Measurements from ENCODE around the gene ANGPTL7. TPM values are rescaled to one million over a fixed set of nuclear protein-coding genes. Genes with fewer than 3 reads are reported as not detected.

ANGPTL7 gene
- total and polyA plus RNA-seq, 2 donors (not counting 1 experiment from before 2014, with no cell fraction given), result 0.34 to 1.5 TPM

DNA sequence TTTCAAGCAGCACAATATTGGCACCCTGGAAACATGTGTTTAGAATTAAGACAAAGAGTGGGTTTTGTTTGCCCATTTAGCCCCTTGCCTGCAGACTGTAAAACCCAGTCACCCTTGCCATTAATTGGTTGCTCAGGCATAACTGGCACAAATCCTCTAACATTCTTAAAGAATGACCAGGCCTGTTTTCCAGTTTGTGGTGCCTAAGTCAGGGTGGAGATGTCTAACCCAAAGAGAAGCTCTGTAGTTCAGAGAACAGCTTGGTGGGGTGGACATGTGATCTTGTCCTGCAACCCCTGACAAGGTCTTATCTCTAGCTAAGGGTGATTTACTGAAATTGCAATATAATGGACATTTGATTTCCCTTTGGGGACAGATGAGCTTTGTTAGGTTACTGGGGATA is 8.8 kb upstream of the ANGPTL7 start:
- peaks cover 15% of the 10 kb centered on the region for H3K4me1 ChIP-seq (ENCODE audit: control insufficient read depth, extremely low read depth, insufficient read depth, low read length)
- no peaks in the 10 kb centered on the region for H3K9me3 ChIP-seq (ENCODE audit: control insufficient read depth, insufficient read depth, low read depth, low read length)
- H3K4me3 ChIP-seq (replicated peaks in 1 of 4; ENCODE audit: control extremely low read depth in 1 of 4, insufficient read depth in 1 of 4, low read depth in 3 of 4, low read length in 4 of 4), result no peak overlapping the region
- H3K27me3 ChIP-seq (ENCODE audit: control insufficient read depth, insufficient read depth, low read length), result no peaks in the 10 kb centered on the region
- no peak overlapping the region for H3K27ac ChIP-seq (ENCODE audit: insufficient read depth, low read length)
- TF ChIP-seq, protein P1, sequence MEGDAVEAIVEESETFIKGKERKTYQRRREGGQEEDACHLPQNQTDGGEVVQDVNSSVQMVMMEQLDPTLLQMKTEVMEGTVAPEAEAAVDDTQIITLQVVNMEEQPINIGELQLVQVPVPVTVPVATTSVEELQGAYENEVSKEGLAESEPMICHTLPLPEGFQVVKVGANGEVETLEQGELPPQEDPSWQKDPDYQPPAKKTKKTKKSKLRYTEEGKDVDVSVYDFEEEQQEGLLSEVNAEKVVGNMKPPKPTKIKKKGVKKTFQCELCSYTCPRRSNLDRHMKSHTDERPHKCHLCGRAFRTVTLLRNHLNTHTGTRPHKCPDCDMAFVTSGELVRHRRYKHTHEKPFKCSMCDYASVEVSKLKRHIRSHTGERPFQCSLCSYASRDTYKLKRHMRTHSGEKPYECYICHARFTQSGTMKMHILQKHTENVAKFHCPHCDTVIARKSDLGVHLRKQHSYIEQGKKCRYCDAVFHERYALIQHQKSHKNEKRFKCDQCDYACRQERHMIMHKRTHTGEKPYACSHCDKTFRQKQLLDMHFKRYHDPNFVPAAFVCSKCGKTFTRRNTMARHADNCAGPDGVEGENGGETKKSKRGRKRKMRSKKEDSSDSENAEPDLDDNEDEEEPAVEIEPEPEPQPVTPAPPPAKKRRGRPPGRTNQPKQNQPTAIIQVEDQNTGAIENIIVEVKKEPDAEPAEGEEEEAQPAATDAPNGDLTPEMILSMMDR (conservative IDR thresholded peaks at IDR 0.05 in 1 of 2, IDR thresholded peaks at IDR 0.05 in 1 of 2; ENCODE audit: low read depth in 1 of 2, low read length in 2 of 2), result no peak
- no peak for TF ChIP-seq EZH2 (IDR thresholded peaks at IDR 0.05; ENCODE audit: low read length, missing control alignments)
- H3K79me2 ChIP-seq (ENCODE audit: control insufficient read depth, insufficient read depth, low read length), result no peaks in the 10 kb centered on the region
- no peaks in the 10 kb centered on the region for H3K36me3 ChIP-seq (ENCODE audit: control insufficient read depth, insufficient read depth, low read length)
- H3K9ac ChIP-seq (ENCODE audit: insufficient read depth, low read length), result no peak overlapping the region
- no peaks in the 10 kb centered on the region for H4K20me1 ChIP-seq (ENCODE audit: control insufficient read depth, extremely low read depth, insufficient read depth, low read length)
- DNase-seq (ENCODE audit: low read depth in 2 of 2), result peak; percentile 67 to 83
- no peak overlapping the region for H2AFZ ChIP-seq (ENCODE audit: low read length)
- no peak overlapping the region for H3K4me2 ChIP-seq (ENCODE audit: extremely low read depth, insufficient read depth, low read length)

DNA sequence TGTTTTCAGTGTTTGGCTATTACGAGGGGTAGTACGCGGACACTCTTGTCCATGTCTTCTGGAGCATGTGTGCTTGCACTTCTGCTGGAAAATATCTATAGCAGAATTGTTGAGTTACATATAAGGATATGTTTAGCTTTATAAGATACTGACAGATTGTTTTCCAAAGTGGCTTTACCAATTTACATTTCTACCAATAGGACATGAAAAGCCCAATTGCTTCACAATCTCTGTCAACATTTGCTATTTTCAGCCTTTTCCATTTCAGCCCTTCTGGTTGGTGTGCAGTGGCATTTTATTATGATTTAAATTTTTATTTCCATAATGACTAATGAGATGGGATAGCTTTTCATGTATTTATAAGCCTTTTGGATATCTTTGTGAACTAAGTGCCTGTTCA is 6.3 kb upstream of the ANGPTL7 start:
- no peak overlapping the region for H3K4me2 ChIP-seq (ENCODE audit: extremely low read depth, insufficient read depth, low read length)
- no peak overlapping the region for H3K9ac ChIP-seq (ENCODE audit: insufficient read depth, low read length)
- H3K27ac ChIP-seq (ENCODE audit: insufficient read depth, low read length), result no peak overlapping the region
- H3K9me3 ChIP-seq (ENCODE audit: control insufficient read depth, insufficient read depth, low read depth, low read length), result no peaks in the 10 kb centered on the region
- DNase-seq (ENCODE audit: low read depth in 2 of 2), result no peak
- H3K79me2 ChIP-seq (ENCODE audit: control insufficient read depth, insufficient read depth, low read length), result no peaks in the 10 kb centered on the region
- no peaks in the 10 kb centered on the region for H4K20me1 ChIP-seq (ENCODE audit: control insufficient read depth, extremely low read depth, insufficient read depth, low read length)
- no peak overlapping the region for H3K4me3 ChIP-seq (replicated peaks in 1 of 4; ENCODE audit: control extremely low read depth in 1 of 4, insufficient read depth in 1 of 4, low read depth in 3 of 4, low read length in 4 of 4)
- TF ChIP-seq, protein P1 (conservative IDR thresholded peaks at IDR 0.05 in 1 of 2, IDR thresholded peaks at IDR 0.05 in 1 of 2; ENCODE audit: low read depth in 1 of 2, low read length in 2 of 2), result no peak
- TF ChIP-seq EZH2 (IDR thresholded peaks at IDR 0.05; ENCODE audit: low read length, missing control alignments), result no peak
- H3K36me3 ChIP-seq (ENCODE audit: control insufficient read depth, insufficient read depth, low read length), result peaks cover 1% of the 10 kb centered on the region
- no peak overlapping the region for H2AFZ ChIP-seq (ENCODE audit: low read length)
- H3K4me1 ChIP-seq (ENCODE audit: control insufficient read depth, extremely low read depth, insufficient read depth, low read length), result peaks cover 11% of the 10 kb centered on the region
- no peaks in the 10 kb centered on the region for H3K27me3 ChIP-seq (ENCODE audit: control insufficient read depth, insufficient read depth, low read length)

DNA sequence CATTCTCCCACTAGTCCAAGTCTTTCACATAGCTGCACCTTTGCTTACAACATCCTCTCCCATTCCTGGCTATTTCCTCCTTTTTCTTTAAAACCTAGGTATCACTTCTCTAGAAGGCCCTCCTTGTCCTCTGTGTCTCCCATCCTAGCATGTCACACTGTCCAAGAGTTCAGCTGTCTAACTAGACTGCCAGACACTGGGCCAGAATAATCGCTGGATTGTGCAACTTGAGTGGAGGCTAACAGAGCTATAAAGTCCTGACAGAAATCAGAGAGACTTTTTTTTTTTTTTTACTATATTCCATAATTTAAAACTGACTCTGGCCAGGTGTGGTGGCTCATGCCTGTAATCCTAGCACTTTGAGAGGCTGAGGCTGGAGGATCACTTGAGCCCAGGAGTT is 4.2 kb upstream of the ANGPTL7 start:
- Histone ChIP-seq H3K4me2 (ENCODE audit: extremely low read depth, insufficient read depth, low read length) (no peak overlapping the region), H3K4me1 (ENCODE audit: control insufficient read depth, extremely low read depth, insufficient read depth, low read length) (no peaks in the 10 kb centered on the region), H3K27ac (ENCODE audit: insufficient read depth, low read length) (no peak overlapping the region), H3K36me3 (ENCODE audit: control insufficient read depth, insufficient read depth, low read length) (peaks cover 4% of the 10 kb centered on the region), H3K79me2 (ENCODE audit: control insufficient read depth, insufficient read depth, low read length) (no peaks in the 10 kb centered on the region), H4K20me1 (ENCODE audit: control insufficient read depth, extremely low read depth, insufficient read depth, low read length) (no peaks in the 10 kb centered on the region), H3K9ac (ENCODE audit: insufficient read depth, low read length) (no peak overlapping the region), H2AFZ (ENCODE audit: low read length) (no peak overlapping the region), H3K4me3 (replicated peaks in 1 of 4; ENCODE audit: control extremely low read depth in 1 of 4, insufficient read depth in 1 of 4, low read depth in 3 of 4, low read length in 4 of 4) (no peak overlapping the region), H3K9me3 (ENCODE audit: control insufficient read depth, insufficient read depth, low read depth, low read length) (no peaks in the 10 kb centered on the region), H3K27me3 (ENCODE audit: control insufficient read depth, insufficient read depth, low read length) (no peaks in the 10 kb centered on the region)
- no peak for DNase-seq (ENCODE audit: low read depth in 2 of 2)
- TF ChIP-seq EZH2 (IDR thresholded peaks at IDR 0.05; ENCODE audit: low read length, missing control alignments), result no peak
- TF ChIP-seq, protein P1 (conservative IDR thresholded peaks at IDR 0.05 in 1 of 2, IDR thresholded peaks at IDR 0.05 in 1 of 2; ENCODE audit: low read depth in 1 of 2, low read length in 2 of 2), result no peak

All from fibroblast of lung (primary cell).